H1 (cell line): ENCODE results near the gene PLCL2. TPM values are rescaled to one million over a fixed set of nuclear protein-coding genes. Genes with fewer than 3 reads are reported as not detected.

Experiments
- KDM4A ChIP-seq: IDR thresholded peaks from one replicate; pipeline ENCODE4 v1.7.1; 2012; ENCODE audit warnings: low read depth, mild to moderate bottlenecking, moderate library complexity, low read length, inconsistent platforms; ENCODE audit not compliant: severe bottlenecking
- polyA plus RNA-seq, 7 experiments: library from polyadenylated mRNA; depleted of rRNA in 3 of 7; stranded (reverse) in 5 of 7; unstranded in 2 of 7; fragments of >200 nt in 5 of 7; fragments of 200-250 nt in 2 of 7; gene quantifications; 1 replicate in 5 of 7; 2 replicates in 1 of 7; 4 replicates in 1 of 7; pipeline versions ENCODE4 v1.2.1 to v1.2.3, GENCODE V29; 2011 to 2013; ENCODE audit warnings: missing spikeins in 2 of 7, mixed read lengths in 2 of 7
- total RNA-seq: library from RNA; stranded (reverse); fragmentation: NEBNext Ultra II Directional; extraction: Animal tissue kit (Norgen Biotek cat#: 25700); gene quantifications from 2 replicates; pipeline ENCODE4 v1.2.1, GENCODE V29; 2021
- TF ChIP-seq, protein P1 (sequence below): fragments of 300-600 bp; sonication (generic); IDR thresholded peaks from 2 replicates; pipeline ENCODE4 v1.7.1; 2012; ENCODE audit warnings: low read length, moderate library complexity, mild to moderate bottlenecking, inconsistent platforms; ENCODE audit not compliant: insufficient replicate concordance

Gene PLCL2
- total and polyA plus RNA-seq, 2 of the 8 experiments (the other 6 are each of a cell fraction or from before 2014, with no cell fraction given) = 3.5 to 6.8 TPM

DNA sequence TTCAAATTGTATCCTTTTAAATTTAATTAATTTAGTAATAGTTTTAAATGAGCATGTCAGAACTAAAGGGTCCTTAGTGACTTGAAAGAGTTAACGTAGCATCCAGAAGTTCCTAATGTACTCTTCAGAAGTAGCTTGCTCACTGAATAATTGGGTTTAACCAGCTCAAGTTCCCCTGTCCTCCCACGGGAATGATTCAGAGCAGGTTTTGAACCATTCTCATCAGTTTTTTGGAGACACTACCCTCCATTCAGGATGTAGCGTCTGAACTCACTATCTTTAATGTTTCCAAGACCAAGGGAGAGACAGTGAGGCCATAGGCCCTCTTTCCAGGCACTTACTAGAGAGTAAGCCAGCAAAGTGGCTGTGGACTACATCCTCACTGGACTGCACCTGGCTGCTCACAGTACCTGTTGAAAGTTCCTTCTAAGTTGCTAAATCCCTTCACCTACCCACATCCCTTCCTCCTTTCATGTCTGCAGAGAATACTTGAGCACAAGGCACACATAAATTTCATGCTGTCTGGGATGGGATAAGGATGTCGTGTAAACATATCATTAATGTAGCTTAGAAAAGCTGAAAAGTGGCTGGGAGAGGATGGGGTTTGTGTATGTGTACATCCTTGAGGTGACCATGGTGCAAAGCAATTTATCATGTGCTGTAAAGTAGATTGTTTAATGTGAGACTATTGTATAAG lies 146.3 kb downstream of the PLCL2 start (continued):
- no peak for TF ChIP-seq KDM4A
- TF ChIP-seq, protein P1, sequence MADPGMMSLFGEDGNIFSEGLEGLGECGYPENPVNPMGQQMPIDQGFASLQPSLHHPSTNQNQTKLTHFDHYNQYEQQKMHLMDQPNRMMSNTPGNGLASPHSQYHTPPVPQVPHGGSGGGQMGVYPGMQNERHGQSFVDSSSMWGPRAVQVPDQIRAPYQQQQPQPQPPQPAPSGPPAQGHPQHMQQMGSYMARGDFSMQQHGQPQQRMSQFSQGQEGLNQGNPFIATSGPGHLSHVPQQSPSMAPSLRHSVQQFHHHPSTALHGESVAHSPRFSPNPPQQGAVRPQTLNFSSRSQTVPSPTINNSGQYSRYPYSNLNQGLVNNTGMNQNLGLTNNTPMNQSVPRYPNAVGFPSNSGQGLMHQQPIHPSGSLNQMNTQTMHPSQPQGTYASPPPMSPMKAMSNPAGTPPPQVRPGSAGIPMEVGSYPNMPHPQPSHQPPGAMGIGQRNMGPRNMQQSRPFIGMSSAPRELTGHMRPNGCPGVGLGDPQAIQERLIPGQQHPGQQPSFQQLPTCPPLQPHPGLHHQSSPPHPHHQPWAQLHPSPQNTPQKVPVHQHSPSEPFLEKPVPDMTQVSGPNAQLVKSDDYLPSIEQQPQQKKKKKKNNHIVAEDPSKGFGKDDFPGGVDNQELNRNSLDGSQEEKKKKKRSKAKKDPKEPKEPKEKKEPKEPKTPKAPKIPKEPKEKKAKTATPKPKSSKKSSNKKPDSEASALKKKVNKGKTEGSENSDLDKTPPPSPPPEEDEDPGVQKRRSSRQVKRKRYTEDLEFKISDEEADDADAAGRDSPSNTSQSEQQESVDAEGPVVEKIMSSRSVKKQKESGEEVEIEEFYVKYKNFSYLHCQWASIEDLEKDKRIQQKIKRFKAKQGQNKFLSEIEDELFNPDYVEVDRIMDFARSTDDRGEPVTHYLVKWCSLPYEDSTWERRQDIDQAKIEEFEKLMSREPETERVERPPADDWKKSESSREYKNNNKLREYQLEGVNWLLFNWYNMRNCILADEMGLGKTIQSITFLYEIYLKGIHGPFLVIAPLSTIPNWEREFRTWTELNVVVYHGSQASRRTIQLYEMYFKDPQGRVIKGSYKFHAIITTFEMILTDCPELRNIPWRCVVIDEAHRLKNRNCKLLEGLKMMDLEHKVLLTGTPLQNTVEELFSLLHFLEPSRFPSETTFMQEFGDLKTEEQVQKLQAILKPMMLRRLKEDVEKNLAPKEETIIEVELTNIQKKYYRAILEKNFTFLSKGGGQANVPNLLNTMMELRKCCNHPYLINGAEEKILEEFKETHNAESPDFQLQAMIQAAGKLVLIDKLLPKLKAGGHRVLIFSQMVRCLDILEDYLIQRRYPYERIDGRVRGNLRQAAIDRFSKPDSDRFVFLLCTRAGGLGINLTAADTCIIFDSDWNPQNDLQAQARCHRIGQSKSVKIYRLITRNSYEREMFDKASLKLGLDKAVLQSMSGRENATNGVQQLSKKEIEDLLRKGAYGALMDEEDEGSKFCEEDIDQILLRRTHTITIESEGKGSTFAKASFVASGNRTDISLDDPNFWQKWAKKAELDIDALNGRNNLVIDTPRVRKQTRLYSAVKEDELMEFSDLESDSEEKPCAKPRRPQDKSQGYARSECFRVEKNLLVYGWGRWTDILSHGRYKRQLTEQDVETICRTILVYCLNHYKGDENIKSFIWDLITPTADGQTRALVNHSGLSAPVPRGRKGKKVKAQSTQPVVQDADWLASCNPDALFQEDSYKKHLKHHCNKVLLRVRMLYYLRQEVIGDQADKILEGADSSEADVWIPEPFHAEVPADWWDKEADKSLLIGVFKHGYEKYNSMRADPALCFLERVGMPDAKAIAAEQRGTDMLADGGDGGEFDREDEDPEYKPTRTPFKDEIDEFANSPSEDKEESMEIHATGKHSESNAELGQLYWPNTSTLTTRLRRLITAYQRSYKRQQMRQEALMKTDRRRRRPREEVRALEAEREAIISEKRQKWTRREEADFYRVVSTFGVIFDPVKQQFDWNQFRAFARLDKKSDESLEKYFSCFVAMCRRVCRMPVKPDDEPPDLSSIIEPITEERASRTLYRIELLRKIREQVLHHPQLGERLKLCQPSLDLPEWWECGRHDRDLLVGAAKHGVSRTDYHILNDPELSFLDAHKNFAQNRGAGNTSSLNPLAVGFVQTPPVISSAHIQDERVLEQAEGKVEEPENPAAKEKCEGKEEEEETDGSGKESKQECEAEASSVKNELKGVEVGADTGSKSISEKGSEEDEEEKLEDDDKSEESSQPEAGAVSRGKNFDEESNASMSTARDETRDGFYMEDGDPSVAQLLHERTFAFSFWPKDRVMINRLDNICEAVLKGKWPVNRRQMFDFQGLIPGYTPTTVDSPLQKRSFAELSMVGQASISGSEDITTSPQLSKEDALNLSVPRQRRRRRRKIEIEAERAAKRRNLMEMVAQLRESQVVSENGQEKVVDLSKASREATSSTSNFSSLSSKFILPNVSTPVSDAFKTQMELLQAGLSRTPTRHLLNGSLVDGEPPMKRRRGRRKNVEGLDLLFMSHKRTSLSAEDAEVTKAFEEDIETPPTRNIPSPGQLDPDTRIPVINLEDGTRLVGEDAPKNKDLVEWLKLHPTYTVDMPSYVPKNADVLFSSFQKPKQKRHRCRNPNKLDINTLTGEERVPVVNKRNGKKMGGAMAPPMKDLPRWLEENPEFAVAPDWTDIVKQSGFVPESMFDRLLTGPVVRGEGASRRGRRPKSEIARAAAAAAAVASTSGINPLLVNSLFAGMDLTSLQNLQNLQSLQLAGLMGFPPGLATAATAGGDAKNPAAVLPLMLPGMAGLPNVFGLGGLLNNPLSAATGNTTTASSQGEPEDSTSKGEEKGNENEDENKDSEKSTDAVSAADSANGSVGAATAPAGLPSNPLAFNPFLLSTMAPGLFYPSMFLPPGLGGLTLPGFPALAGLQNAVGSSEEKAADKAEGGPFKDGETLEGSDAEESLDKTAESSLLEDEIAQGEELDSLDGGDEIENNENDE = no peak
